ENCODE data around the gene COBLL1. TPM values are rescaled to one million over a fixed set of nuclear protein-coding genes. Genes with fewer than 3 reads are reported as not detected.

COBLL1 gene
- total RNA-seq, 1 experiment from 2014 or later: 5.9 TPM

DNA sequence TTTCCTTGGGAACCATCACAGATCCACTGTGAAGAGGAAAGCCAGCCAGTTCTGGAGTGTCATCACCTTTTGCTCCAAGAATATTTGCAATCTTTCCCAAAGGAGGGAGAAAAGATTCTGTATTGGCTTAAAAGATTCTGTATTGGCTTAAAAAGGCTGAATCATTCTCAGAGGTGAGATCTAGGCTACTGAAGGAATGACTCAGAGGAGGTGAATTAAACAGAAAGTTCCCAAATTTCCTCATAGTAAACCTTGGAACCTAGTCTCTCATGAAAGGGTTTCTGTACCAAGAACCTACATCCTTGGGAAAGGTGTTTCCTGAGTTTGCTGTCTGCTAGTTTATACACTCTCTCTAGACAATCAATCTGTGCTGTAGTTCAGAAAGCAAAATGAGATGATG is 186.3 kb downstream of the COBLL1 start:
- Histone ChIP-seq H3K79me2 (ENCODE audit: insufficient read depth, low read length) (no peaks in the 10 kb centered on the region), H3K4me1 (ENCODE audit: insufficient read depth, low read length) (peaks cover 4% of the 10 kb centered on the region; the same call in 1 of the 2 replicates), H3K79me1 (ENCODE audit: insufficient read depth, low read depth, low read length, poor library complexity, severe bottlenecking) (no peaks in the 10 kb centered on the region), H3K23ac (ENCODE audit: insufficient read length, low read depth, low read length) (no peak overlapping the region), H3K4me2 (ENCODE audit: insufficient read depth, insufficient read length, low read length) (no peak overlapping the region), H3K56ac (ENCODE audit: insufficient read length, low read depth, low read length) (no peak overlapping the region), H2BK120ac (ENCODE audit: low read depth, low read length, poor library complexity, severe bottlenecking) (no peak overlapping the region), H4K8ac (replicated peaks; ENCODE audit: insufficient read length, low read depth, low read length) (no peak overlapping the region), H4K5ac (ENCODE audit: insufficient read length, low read depth, low read length) (no peak overlapping the region), H2AK5ac (ENCODE audit: insufficient read length, low read length) (no peak overlapping the region), H3K27ac (ENCODE audit: insufficient read length, low read depth, low read length) (no peak overlapping the region), H4K20me1 (ENCODE audit: control insufficient read depth, insufficient read depth, insufficient read length) (no peaks in the 10 kb centered on the region), H3K18ac (ENCODE audit: insufficient read length, low read depth, low read length) (no peak overlapping the region), H3T11ph (ENCODE audit: low read length) (no peak overlapping the region), H3K9me3 (ENCODE audit: control insufficient read depth, low read depth, low read length) (no peaks in the 10 kb centered on the region), H4K91ac (ENCODE audit: insufficient read length, low read depth, low read length) (no peak overlapping the region), H2BK12ac (ENCODE audit: insufficient read length, low read depth, low read length) (no peak overlapping the region), H3K9ac (ENCODE audit: extremely low read depth, insufficient read length, low read length) (no peak overlapping the region), H2BK5ac (ENCODE audit: insufficient read length, low read length) (no peak overlapping the region), H3K4ac (ENCODE audit: low read depth, low read length) (no peak overlapping the region), H3K14ac (ENCODE audit: insufficient read depth, low read length) (no peak overlapping the region), H3K27me3 (ENCODE audit: insufficient read depth, low read length) (no peaks in the 10 kb centered on the region), H2AFZ (ENCODE audit: low read length) (no peak overlapping the region), H3K23me2 (ENCODE audit: insufficient read length, low read depth, low read length, poor library complexity, severe bottlenecking) (no peaks in the 10 kb centered on the region), H2BK20ac (ENCODE audit: low read depth, low read length, poor library complexity, severe bottlenecking) (no peak overlapping the region), H2BK15ac (ENCODE audit: low read depth, low read length) (no peak overlapping the region)
- peaks cover 4 to 14% (median 5%) of the 10 kb centered on the region in 3 experiments; a peak in 6 of 7 replicates for H3K36me3 Mint-ChIP-seq (ENCODE audit: insufficient read depth in 1 of 3, low read depth in 3 of 3)
- no peak overlapping the region for H3K4me3 Mint-ChIP-seq
- peaks cover 27 to 28% of the 10 kb centered on the region in 2 experiments for H3K4me1 Mint-ChIP-seq
- no peak for DNase-seq
- TF ChIP-seq, protein P1, sequence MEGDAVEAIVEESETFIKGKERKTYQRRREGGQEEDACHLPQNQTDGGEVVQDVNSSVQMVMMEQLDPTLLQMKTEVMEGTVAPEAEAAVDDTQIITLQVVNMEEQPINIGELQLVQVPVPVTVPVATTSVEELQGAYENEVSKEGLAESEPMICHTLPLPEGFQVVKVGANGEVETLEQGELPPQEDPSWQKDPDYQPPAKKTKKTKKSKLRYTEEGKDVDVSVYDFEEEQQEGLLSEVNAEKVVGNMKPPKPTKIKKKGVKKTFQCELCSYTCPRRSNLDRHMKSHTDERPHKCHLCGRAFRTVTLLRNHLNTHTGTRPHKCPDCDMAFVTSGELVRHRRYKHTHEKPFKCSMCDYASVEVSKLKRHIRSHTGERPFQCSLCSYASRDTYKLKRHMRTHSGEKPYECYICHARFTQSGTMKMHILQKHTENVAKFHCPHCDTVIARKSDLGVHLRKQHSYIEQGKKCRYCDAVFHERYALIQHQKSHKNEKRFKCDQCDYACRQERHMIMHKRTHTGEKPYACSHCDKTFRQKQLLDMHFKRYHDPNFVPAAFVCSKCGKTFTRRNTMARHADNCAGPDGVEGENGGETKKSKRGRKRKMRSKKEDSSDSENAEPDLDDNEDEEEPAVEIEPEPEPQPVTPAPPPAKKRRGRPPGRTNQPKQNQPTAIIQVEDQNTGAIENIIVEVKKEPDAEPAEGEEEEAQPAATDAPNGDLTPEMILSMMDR (conservative IDR thresholded peaks at IDR 0.05): no peak
- H3K9me3 Mint-ChIP-seq: peaks cover 5 to 13% of the 10 kb centered on the region in 2 experiments
- H3K27ac Mint-ChIP-seq: no peak overlapping the region
- H3K27me3 Mint-ChIP-seq (ENCODE audit: low read depth): peaks cover 32% of the 10 kb centered on the region
